ENCODE results near the gene YWHAG.

Gene YWHAG

DNA sequence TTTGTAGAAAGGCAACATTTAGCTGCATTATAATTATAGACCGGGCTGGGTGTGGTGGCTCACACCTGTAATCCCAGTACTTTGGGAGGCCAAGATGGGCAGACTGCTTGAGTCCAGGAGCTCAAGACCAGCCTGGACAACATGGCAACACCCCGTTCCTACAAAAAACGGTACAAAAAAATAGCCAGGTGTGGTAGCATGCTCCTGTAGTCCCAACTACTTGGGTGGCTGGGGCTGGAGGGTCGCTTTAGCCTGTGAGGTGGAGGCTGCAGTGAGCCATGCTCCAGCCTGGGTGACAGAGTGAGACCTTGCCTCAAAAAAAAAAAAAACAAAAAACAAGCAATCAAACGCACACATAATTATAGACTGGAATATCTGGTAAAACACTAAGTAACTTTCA, 5.0 kb downstream of the YWHAG start:
- no peak overlapping the region for H3K4me3 ChIP-seq (ENCODE audit: control insufficient read depth in 1 of 7, extremely low read depth in 1 of 7, insufficient read depth in 4 of 7, low read depth in 2 of 7, low read length in 6 of 7)
- H3K4me1 ChIP-seq (ENCODE audit: control extremely low read depth in 1 of 4, control insufficient read depth in 4 of 4, insufficient read depth in 4 of 4, low read length in 3 of 4), result peaks cover 9 to 18% (median 15%) of the 10 kb centered on the region in 4 experiments
- H3K27me3 ChIP-seq (replicated peaks in 2 of 5; ENCODE audit: control insufficient read depth in 4 of 5, insufficient read depth in 5 of 5, low read length in 4 of 5), result no peaks in the 10 kb centered on the region
- 96% methylated on average over 3 of the region's 5 CpGs for WGBS (ENCODE audit: insufficient coverage)
- H3K9me3 ChIP-seq (ENCODE audit: control extremely low read depth in 1 of 5, control insufficient read depth in 4 of 5, insufficient read depth in 2 of 5, low read depth in 1 of 5, low read length in 4 of 5), result no peaks in the 10 kb centered on the region
- ChIA-PET POLR2A (interaction anchor here (0.7 kb wide), 1 partner anchor 795 kb away, joined by 3 read pairs; no protein-coding TSS in a partner anchor), CTCF (interaction anchor here (1.0 to 2.1 kb wide), 4 partner anchors 10 to 26 kb away, joined by 3 to 10 read pairs (median 6); no protein-coding TSS in a partner anchor)
- H3K27ac ChIP-seq (ENCODE audit: insufficient read depth in 1 of 2, low read depth in 1 of 2, low read length in 2 of 2, poor library complexity in 1 of 2, severe bottlenecking in 2 of 2), result no peak overlapping the region
- no peak for DNase-seq
- H3K36me3 ChIP-seq (ENCODE audit: control insufficient read depth in 4 of 4, insufficient read depth in 4 of 4, low read length in 3 of 4), result peaks cover 3 to 60% (median 30%) of the 10 kb centered on the region in 4 experiments

DNA sequence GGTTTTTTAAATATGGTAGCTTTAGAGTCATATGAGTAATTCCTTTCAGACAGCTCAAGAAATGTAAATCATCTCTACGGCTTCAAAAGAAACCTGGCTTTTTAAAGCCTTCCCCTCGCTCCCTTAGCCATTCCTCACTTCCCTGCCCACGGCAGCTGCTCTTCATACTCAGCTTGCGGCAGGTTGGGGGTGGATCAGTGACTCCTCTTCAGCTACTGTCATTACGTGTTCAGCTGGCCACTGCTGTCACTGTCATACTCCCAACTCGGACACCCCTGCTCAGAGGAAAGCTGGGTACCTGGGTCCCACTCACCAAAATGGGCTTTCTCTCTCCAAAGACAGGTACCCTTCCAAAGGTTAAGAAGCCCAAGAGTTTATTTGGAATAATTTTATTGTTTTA, 6.6 kb downstream of the YWHAG start:
- 100% methylated on average over 6 of the region's 6 CpGs for WGBS (ENCODE audit: insufficient coverage)

DNA sequence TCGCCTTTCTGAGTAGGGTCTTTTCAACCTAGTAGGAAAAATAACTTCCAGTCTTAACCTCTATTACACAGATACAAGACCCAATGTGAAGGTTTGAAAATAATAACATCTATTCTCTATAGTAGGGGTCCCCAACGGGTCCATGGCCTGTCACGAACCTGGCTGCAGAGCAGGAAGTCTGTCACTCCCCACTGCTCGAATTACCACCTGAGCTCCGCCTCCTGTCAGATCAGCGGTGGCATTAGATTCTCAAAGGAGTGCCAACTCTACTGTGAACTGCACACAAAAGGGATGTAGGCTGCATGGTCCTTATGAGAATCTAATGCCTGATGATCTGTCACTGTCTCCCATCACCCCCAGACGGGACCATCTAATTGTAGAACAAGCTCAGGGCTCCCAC, 7.4 kb downstream of the YWHAG start:
- Histone ChIP-seq H3K9me3 (ENCODE audit: control extremely low read depth in 1 of 5, control insufficient read depth in 4 of 5, insufficient read depth in 2 of 5, low read depth in 1 of 5, low read length in 4 of 5) (no peaks in the 10 kb centered on the region), H3K4me1 (ENCODE audit: control extremely low read depth in 1 of 4, control insufficient read depth in 4 of 4, insufficient read depth in 4 of 4, low read length in 3 of 4) (peaks cover 0 to 11% (median 8%) of the 10 kb centered on the region in 4 experiments), H3K36me3 (ENCODE audit: control insufficient read depth in 4 of 4, insufficient read depth in 4 of 4, low read length in 3 of 4) (peaks cover 5 to 72% (median 43%) of the 10 kb centered on the region in 4 experiments), H3K27me3 (replicated peaks in 2 of 5; ENCODE audit: control insufficient read depth in 4 of 5, insufficient read depth in 5 of 5, low read length in 4 of 5) (no peaks in the 10 kb centered on the region), H3K27ac (ENCODE audit: insufficient read depth in 1 of 2, low read depth in 1 of 2, low read length in 2 of 2, poor library complexity in 1 of 2, severe bottlenecking in 2 of 2) (no peak overlapping the region), H3K4me3 (ENCODE audit: control insufficient read depth in 1 of 7, extremely low read depth in 1 of 7, insufficient read depth in 4 of 7, low read depth in 2 of 7, low read length in 6 of 7) (no peak overlapping the region)
- 94% methylated on average over 5 of the region's 7 CpGs for WGBS (ENCODE audit: insufficient coverage)
- no peak for DNase-seq
- ChIA-PET POLR2A (no interaction called here), CTCF (interaction anchor here (0.7 to 4.3 kb wide), 6 partner anchors 8 to 175 kb away, joined by 3 to 20 read pairs (median 4); no protein-coding TSS in a partner anchor)

More for the DNA sequence above, 6.6 kb downstream of the YWHAG start:
- POLR2A ChIA-PET, result interaction anchor here (0.7 kb wide), 1 partner anchor 13 kb away, joined by 3 read pairs; no protein-coding TSS in a partner anchor
- Histone ChIP-seq H3K4me1 (ENCODE audit: control extremely low read depth in 1 of 4, control insufficient read depth in 4 of 4, insufficient read depth in 4 of 4, low read length in 3 of 4) (peaks cover 5 to 13% (median 11%) of the 10 kb centered on the region in 4 experiments), H3K27ac (ENCODE audit: insufficient read depth in 1 of 2, low read depth in 1 of 2, low read length in 2 of 2, poor library complexity in 1 of 2, severe bottlenecking in 2 of 2) (no peak overlapping the region), H3K36me3 (ENCODE audit: control insufficient read depth in 4 of 4, insufficient read depth in 4 of 4, low read length in 3 of 4) (peaks cover 3 to 71% (median 37%) of the 10 kb centered on the region in 4 experiments), H3K9me3 (ENCODE audit: control extremely low read depth in 1 of 5, control insufficient read depth in 4 of 5, insufficient read depth in 2 of 5, low read depth in 1 of 5, low read length in 4 of 5) (no peaks in the 10 kb centered on the region), H3K27me3 (replicated peaks in 2 of 5; ENCODE audit: control insufficient read depth in 4 of 5, insufficient read depth in 5 of 5, low read length in 4 of 5) (no peaks in the 10 kb centered on the region), H3K4me3 (ENCODE audit: control insufficient read depth in 1 of 7, extremely low read depth in 1 of 7, insufficient read depth in 4 of 7, low read depth in 2 of 7, low read length in 6 of 7) (no peak overlapping the region)
- no peak for DNase-seq
- CTCF ChIA-PET, result interaction anchor here (0.7 to 4.3 kb wide), 7 partner anchors 11 to 175 kb away, joined by 3 to 20 read pairs (median 5); no protein-coding TSS in a partner anchor

DNA sequence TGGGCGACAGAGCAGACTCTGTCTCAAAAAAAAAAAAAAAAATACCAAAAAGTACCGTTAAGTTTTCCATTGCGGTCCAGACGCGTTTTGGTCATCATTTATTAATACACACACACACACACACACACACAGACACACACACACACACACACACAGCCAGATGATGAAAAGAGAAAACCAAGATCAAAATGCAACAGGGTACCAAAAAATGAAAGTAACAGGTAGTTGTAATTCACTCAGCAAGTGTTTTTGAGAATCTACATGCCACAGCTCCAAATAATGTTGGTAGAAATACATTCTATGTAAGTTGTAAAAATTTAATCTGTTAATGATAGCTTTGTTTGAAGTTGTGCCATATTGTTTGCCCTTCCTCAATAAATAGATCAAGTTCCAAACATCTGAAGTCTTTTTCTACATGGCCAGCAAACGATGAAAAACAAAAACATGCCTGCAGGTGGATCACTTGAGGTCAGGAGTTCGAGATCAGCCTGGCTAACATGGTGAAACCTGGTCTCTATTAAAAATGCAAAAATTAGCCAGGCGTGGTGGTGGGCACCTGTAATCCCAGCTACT, 9.4 kb downstream of the YWHAG start:
- no peaks in the 10 kb centered on the region for H3K27me3 ChIP-seq (replicated peaks in 2 of 5; ENCODE audit: control insufficient read depth in 4 of 5, insufficient read depth in 5 of 5, low read length in 4 of 5)
- ChIA-PET POLR2A (no interaction called here), CTCF (interaction anchor here (0.9 to 4.3 kb wide), 4 partner anchors 8 to 29 kb away, joined by 3 to 20 read pairs (median 5); no protein-coding TSS in a partner anchor)
- H3K27ac ChIP-seq (ENCODE audit: insufficient read depth in 1 of 2, low read depth in 1 of 2, low read length in 2 of 2, poor library complexity in 1 of 2, severe bottlenecking in 2 of 2), result no peak overlapping the region
- 100% methylated on average over 3 of the region's 8 CpGs for WGBS (ENCODE audit: insufficient coverage)
- H3K4me1 ChIP-seq (ENCODE audit: control extremely low read depth in 1 of 4, control insufficient read depth in 4 of 4, insufficient read depth in 4 of 4, low read length in 3 of 4), result peaks cover 0 to 7% (median 3%) of the 10 kb centered on the region in 4 experiments
- H3K4me3 ChIP-seq (ENCODE audit: control insufficient read depth in 1 of 7, extremely low read depth in 1 of 7, insufficient read depth in 4 of 7, low read depth in 2 of 7, low read length in 6 of 7), result no peak overlapping the region
- no peaks in the 10 kb centered on the region for H3K9me3 ChIP-seq (ENCODE audit: control extremely low read depth in 1 of 5, control insufficient read depth in 4 of 5, insufficient read depth in 2 of 5, low read depth in 1 of 5, low read length in 4 of 5)
- no peak for DNase-seq
- peaks cover 5 to 71% (median 48%) of the 10 kb centered on the region in 4 experiments for H3K36me3 ChIP-seq (ENCODE audit: control insufficient read depth in 4 of 4, insufficient read depth in 4 of 4, low read length in 3 of 4)

DNA sequence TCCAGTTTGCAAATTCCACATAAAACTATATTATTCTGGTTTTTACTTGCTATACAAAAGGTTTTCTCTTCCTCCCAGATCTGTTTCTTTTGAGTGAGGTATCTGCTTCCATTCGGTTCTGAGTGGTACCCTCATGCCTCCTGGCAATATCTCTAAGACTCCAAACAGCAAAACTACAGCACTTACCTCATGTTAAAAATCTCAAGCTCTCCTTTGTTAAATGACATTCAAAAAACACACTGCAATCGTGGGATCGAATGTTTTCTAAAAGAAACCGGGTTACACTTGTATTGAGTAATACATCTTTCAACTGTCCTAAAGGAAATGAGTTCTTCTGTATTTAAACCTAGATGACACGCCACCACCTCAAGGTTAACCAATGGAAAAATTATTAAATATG, 11.1 kb downstream of the YWHAG start:
- no peak for DNase-seq
- ChIA-PET POLR2A (no interaction called here), CTCF (interaction anchor here (0.7 to 2.3 kb wide), 4 partner anchors 10 to 28 kb away, joined by 3 to 7 read pairs (median 3); no protein-coding TSS in a partner anchor)
- peaks cover 10 to 82% (median 58%) of the 10 kb centered on the region in 4 experiments for H3K36me3 ChIP-seq (ENCODE audit: control insufficient read depth in 4 of 4, insufficient read depth in 4 of 4, low read length in 3 of 4)
- H3K27ac ChIP-seq (ENCODE audit: insufficient read depth in 1 of 2, low read depth in 1 of 2, low read length in 2 of 2, poor library complexity in 1 of 2, severe bottlenecking in 2 of 2), result no peak overlapping the region
- H3K4me3 ChIP-seq (ENCODE audit: control insufficient read depth in 1 of 7, extremely low read depth in 1 of 7, insufficient read depth in 4 of 7, low read depth in 2 of 7, low read length in 6 of 7), result no peak overlapping the region
- H3K9me3 ChIP-seq (ENCODE audit: control extremely low read depth in 1 of 5, control insufficient read depth in 4 of 5, insufficient read depth in 2 of 5, low read depth in 1 of 5, low read length in 4 of 5), result no peaks in the 10 kb centered on the region
- peaks cover 0 to 7% (median 3%) of the 10 kb centered on the region in 4 experiments for H3K4me1 ChIP-seq (ENCODE audit: control extremely low read depth in 1 of 4, control insufficient read depth in 4 of 4, insufficient read depth in 4 of 4, low read length in 3 of 4)
- no peaks in the 10 kb centered on the region for H3K27me3 ChIP-seq (replicated peaks in 2 of 5; ENCODE audit: control insufficient read depth in 4 of 5, insufficient read depth in 5 of 5, low read length in 4 of 5)
- WGBS (ENCODE audit: insufficient coverage), result 86% methylated on average over 3 of the region's 5 CpGs

DNA sequence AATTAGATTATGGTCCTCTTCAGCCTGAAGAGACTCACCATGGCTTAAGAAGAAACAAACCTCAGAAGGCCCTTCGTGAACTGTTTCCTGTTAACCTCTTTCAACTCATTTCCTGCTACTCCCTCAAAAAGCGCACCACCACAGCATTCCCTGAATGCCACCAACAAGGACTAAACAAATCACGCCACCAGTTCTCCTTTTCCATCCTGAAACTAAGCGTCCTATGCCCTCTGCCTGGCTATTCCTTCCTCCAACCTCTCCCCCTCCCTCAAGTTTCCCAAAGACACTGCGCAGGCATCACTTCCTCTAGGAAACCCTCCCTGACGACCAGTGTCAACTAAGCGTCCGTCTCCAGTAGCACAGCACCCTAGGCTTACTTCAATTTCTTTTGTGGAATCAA, 12.0 kb downstream of the YWHAG start:
- Histone ChIP-seq H3K36me3 (ENCODE audit: control insufficient read depth in 4 of 4, insufficient read depth in 4 of 4, low read length in 3 of 4) (peaks cover 10 to 84% (median 65%) of the 10 kb centered on the region in 4 experiments), H3K27me3 (replicated peaks in 2 of 5; ENCODE audit: control insufficient read depth in 4 of 5, insufficient read depth in 5 of 5, low read length in 4 of 5) (no peaks in the 10 kb centered on the region), H3K4me1 (ENCODE audit: control extremely low read depth in 1 of 4, control insufficient read depth in 4 of 4, insufficient read depth in 4 of 4, low read length in 3 of 4) (peaks cover 1 to 9% (median 7%) of the 10 kb centered on the region in 4 experiments), H3K4me3 (ENCODE audit: control insufficient read depth in 1 of 7, extremely low read depth in 1 of 7, insufficient read depth in 4 of 7, low read depth in 2 of 7, low read length in 6 of 7) (no peak overlapping the region), H3K27ac (ENCODE audit: insufficient read depth in 1 of 2, low read depth in 1 of 2, low read length in 2 of 2, poor library complexity in 1 of 2, severe bottlenecking in 2 of 2) (peak overlapping the region in 1 of 2 experiments; percentile 51), H3K9me3 (ENCODE audit: control extremely low read depth in 1 of 5, control insufficient read depth in 4 of 5, insufficient read depth in 2 of 5, low read depth in 1 of 5, low read length in 4 of 5) (no peaks in the 10 kb centered on the region)
- no peak for DNase-seq
- POLR2A ChIA-PET, result no interaction called here
- 43% methylated on average over 5 of the region's 8 CpGs for WGBS (ENCODE audit: insufficient coverage)
- CTCF ChIA-PET, result no interaction called here

DNA sequence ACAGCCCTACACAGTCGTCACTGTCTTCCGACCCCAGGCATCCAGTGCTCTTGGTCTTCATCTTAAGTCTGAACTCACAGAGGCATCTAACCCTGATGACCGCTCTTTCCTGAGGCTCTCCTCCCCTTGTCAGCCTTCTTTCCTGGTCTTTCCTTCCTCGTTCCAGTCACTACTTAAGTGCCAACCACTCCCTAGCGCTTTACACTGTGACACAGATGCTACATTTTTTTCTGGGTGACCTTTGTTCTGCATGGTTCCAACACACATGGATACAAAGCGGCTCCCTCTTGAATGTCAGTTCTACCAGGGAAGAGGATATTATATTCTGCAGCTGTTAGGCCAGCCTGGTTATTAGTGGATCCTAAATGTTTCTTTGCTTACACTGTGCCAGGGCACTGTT, 12.7 kb downstream of the YWHAG start:
- H3K4me1 ChIP-seq (ENCODE audit: control extremely low read depth in 1 of 4, control insufficient read depth in 4 of 4, insufficient read depth in 4 of 4, low read length in 3 of 4), result peaks cover 1 to 15% (median 10%) of the 10 kb centered on the region in 4 experiments
- no peak overlapping the region for H3K4me3 ChIP-seq (ENCODE audit: control insufficient read depth in 1 of 7, extremely low read depth in 1 of 7, insufficient read depth in 4 of 7, low read depth in 2 of 7, low read length in 6 of 7)
- H3K36me3 ChIP-seq (ENCODE audit: control insufficient read depth in 4 of 4, insufficient read depth in 4 of 4, low read length in 3 of 4), result peaks cover 10 to 85% (median 65%) of the 10 kb centered on the region in 4 experiments
- WGBS (ENCODE audit: insufficient coverage), result 96% methylated on average over 6 of the region's 6 CpGs
- no peaks in the 10 kb centered on the region for H3K27me3 ChIP-seq (replicated peaks in 2 of 5; ENCODE audit: control insufficient read depth in 4 of 5, insufficient read depth in 5 of 5, low read length in 4 of 5)
- ChIA-PET CTCF (no interaction called here), POLR2A (interaction anchor here (1.2 kb wide), 1 partner anchor 19 kb away, joined by 8 read pairs; no protein-coding TSS in a partner anchor)
- peak overlapping the region in 1 of 2 experiments; percentile 51 for H3K27ac ChIP-seq (ENCODE audit: insufficient read depth in 1 of 2, low read depth in 1 of 2, low read length in 2 of 2, poor library complexity in 1 of 2, severe bottlenecking in 2 of 2)
- no peak for DNase-seq
- H3K9me3 ChIP-seq (ENCODE audit: control extremely low read depth in 1 of 5, control insufficient read depth in 4 of 5, insufficient read depth in 2 of 5, low read depth in 1 of 5, low read length in 4 of 5), result no peaks in the 10 kb centered on the region

All from common myeloid progenitor, CD34-positive (primary cell).